ENCODE measurements around the gene LTA4H.
"Not testable (repeated sequence)": the region's sequence is repeated elsewhere in the genome, so short reads cannot be mapped to it uniquely, and the experiment has no call there.

The LTA4H gene

DNA sequence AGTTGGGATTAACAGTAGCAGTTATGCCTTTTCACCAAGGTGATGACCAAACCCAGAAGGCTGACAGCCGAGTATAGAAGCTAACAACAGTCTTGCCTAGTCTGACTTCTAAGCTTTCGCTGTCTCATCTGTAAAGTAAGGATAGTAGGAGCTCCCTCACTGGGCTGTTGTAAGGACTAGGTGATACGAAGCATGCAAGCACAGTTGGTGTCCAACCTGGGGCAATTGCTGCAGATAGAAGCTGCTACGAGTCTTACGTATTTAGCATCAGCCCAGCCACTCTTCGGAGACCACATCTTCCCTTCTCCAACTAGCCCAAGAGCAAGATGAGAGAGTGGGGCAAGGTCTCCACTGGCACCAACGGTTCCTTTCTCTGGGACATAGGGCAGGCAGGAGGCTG lies 45.3 kb downstream of the LTA4H start:
- no peak for DNase-seq (ENCODE audit: low read depth)

DNA sequence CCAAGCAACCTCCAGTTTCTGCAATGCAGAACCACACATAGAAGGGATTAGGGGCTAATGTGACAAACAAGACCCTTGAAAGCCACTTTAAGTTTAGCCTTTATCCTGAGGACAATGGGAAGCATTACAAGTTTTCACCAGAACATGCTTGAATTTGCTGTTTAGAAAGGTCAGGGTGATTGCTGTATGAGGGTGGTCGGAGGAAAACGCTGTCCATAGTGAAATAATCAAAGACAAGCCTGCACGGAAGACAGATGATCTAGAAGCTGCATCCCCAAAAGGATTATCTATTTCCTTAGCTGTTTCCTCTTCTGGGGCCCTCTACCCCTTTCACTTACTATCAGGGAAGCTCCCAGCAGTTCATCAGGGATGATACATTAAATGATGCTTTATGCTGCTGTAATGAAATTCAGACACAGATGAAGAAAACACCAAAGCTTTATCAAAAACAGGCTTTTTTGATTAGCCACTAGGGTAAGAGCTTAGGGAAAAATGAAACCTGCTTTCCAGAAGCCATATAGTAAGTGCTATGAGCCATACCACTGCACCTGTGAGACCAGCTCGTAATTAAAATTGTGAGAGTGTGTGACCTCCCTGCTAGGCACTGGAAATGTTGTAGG lies 45.8 kb downstream of the LTA4H start:
- no peak for DNase-seq (ENCODE audit: low read depth)

- no peak for DNase-seq (ENCODE audit: low read depth)
These were observed 46.7 kb downstream of the LTA4H start for GRCh38 chr12:95988506-95989275.

DNA sequence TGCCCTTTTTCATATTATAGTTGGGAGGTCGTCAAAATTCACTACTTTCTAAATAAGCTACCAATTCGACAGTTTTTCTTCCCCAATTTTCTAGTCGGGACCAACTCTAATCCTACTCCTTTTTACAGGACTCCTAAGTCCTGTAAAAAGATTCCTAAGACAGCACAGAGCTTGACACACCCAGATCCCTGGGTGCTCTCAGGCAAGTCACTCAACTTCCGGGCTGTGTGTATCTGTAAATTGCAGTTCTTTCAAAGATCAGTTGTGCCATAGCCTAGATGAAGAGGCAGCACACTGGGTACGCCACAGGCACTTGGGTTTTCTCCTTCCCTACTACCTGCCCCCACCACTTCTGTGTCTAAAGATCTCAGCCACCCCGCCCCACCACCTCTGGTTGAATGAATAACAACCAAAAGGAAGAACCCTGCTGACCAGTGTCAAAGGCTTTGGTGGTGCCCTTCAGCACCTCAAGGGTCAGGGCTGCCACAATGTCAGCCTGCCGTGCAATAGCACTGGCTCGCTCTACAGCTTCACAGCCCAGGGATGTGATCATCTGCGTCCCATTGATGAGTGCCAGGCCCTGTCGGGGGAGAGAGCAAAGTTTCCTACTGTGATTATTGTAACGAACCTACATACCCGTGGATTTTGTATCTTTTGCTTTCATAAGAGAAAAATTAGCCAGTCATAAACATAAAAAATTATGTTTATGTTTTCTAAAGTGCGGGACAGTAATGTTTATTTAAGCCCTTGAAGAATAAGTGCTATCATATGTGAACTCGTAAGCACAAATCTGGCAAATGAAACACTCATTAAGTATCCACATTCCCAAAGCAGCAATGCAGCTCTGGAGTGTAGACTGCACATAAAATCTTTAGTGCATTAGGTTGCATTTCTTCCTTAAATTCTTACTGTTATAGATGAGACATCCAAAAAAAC lies 48.5 kb downstream of the LTA4H start:
- DNase-seq (ENCODE audit: low read depth), result no peak

- no peak for DNase-seq (ENCODE audit: low read depth)
These were observed 50.7 kb downstream of the LTA4H start for GRCh38 chr12:95984682-95985081.

- no peak for DNase-seq (ENCODE audit: low read depth)
These were observed 52.8 kb downstream of the LTA4H start for GRCh38 chr12:95982602-95983001.

DNA sequence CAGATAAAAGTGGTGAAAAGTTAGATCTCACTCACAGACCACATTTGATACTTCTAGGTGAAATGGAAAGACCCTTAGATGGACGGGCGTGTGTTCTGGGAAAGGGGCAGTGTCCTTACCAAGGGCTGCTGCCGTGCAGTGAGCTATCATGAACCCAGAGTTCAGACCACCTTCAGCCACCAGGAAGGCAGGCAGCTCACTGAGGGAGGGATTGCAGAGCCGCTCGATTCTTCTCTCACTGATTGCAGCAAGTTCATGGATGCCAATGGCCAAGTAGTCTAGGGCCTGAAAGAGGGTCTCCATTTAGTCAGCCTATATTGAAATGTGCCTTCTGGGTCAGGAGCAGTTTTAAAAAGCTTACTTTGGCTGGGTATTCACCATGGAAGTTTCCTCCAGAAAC lies 55.0 kb downstream of the LTA4H start:
- no peak for DNase-seq (ENCODE audit: low read depth)

DNA sequence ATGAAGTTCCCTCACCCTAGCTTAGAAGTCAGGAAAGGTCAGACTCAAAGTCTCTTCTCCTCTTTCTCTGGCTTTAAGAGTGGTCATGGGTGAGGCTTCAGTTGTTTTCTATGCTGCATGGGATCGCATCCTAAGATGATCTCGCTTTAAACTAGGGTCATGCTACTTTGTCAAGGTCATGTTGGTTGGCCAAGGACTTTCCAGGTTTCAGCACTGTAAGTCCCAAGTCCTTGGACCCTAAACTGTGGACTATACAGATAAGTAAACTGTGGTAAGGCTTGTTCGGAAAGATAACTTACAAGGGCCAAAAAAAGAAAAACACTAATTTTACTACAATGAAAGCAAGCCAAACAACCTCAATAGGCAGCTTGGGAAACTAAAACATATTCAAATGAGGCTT lies 56.6 kb downstream of the LTA4H start:
- DNase-seq (ENCODE audit: low read depth), result no peak

DNA sequence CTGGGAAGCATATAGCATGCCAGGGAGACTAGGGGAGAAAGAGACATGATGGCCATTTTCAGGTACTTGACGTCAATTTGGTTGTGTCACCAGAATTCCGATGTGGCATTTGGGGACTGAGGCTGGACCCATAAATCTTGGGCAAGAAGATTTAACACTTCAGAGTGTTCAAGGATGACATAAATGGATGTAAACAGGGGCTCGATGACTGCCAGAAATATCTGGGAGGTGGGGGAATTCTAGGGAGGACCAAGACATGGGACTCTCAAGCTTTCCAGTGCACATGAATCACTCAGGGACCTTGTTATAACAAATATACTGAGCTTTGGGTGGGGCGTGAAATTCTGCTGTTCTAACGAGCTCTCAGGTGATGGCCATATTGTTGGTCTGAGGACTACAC lies 57.0 kb downstream of the LTA4H start:
- no peak for DNase-seq (ENCODE audit: low read depth)

DNA sequence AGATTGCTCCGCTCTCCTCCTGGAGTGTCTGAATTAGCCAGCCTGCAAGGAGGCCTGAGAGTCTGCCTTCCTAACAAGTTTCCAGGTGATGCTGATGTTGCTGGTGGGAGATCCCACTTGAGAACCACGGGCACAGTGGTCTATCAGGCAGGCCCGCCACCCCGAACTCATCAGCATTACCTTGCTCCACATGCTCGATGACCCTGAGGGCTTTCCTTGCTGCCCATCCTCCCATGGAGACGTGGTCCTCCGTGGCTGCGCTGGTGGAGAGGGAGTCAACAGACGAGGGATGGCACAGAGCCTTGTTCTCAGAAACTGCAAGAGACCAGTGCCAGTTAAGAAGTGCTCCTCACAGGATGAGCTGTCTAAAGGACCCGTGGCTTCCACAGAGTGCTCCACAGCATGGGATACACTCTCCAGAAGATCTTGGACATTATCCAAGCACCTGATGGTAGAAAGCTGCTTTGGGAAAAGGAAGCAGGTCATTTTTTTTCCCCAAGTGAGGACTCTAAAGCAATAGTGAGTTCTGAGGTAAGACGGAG lies 57.6 kb downstream of the LTA4H start:
- no peak for DNase-seq (ENCODE audit: low read depth)

DNA sequence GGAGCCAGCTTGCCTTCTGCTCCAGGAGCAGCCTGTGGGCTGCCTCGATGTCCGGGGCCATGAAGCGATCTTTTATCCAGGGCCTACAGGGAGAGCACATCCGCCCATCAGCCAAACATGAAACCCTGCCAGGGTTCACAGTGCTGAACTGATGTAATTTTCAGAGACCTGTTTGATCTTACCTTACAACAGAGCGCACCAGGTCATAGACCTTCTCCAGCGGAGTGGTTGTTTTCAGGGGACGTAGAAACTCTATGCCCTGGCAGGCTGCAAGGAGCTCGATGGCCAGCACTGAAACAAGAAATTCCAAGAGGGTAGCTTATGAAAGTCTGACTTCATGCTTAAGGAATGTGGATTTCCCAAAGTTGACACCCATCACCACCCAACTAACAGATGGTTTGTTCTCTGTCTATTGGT lies 59.0 kb downstream of the LTA4H start:
- DNase-seq (ENCODE audit: low read depth), result no peak

DNA sequence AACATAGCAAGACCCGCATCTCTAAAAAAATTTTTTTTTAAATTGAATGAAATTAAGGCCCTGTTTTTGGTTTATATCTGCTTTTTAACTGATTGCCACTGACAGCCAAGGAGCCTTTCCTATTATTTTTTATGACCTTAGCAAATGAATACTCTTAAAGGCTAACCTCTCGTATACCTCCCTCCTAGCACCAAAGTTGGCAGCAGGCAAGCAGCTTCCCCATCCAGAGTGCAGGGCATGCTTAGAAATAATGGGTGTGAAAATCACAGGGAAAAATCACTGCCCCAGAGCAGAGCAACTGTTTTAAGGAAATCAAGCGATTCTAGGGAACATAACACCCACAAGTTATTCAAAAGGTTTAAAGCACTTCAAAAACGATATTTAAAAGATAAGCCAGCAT lies 59.9 kb downstream of the LTA4H start:
- DNase-seq (ENCODE audit: low read depth), result no peak

DNA sequence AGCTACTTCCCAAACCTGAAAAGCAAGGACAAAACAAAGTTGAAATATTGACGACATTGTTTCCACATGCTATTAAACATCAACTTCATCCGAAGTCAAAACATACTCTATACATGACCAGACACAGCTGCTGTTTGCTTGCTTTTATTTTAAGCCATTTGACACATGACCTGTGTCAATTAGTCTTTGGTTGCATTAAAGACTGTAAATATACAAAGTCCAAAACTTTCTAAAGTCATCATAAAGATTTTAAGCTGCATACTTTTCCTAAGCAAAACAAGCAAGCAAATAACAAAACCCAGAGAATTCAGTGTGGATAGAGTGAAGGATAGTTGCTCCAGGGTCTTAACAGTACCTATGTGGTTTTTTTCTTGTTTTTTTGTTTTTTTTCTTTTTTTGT lies 61.0 kb downstream of the LTA4H start:
- DNase-seq (ENCODE audit: low read depth), result no peak

- no peak for DNase-seq (ENCODE audit: low read depth)
These were observed 62.4 kb downstream of the LTA4H start for GRCh38 chr12:95972832-95973456.

DNA sequence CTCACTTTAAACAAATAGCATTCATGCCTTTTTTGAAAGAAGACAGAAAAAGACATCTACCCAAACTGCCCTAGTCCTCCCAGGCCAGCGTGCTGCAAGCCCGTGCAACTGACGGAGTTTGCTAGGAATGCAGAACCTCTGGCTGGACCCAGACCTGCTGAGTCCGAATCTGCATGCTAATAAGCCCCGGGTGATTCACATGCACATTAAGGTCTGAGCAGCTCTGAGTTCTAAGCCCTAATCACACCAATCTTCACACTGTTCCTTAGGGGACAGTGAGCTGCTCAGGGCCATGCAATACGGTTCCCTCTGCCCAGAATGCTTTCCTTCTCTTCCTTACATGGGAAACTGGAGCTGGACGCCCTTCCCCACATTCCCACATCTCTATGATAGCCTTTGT lies 64.5 kb downstream of the LTA4H start:
- DNase-seq (ENCODE audit: low read depth), result no peak

DNA sequence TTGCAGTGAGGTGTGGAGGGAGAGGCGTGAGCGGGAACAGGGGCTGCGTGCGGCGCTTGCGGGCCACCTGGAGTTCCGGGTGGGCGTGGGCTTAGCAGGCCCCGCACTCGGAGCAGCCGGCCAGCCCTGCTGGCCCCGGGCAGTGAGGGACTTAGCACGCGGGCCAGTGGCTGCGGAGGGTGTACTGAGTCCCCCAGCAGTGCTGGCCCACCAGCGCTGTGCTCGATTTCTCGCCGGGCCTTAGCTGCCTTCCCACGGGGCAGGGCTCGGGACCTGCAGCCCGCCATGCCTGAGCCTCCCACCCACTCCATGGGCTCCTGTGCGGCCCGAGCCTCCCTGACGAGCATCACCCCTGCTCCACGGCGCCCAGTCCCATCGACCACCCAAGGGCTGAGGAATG lies 66.3 kb downstream of the LTA4H start:
- DNase-seq (ENCODE audit: low read depth), result not testable (repeated sequence)

DNA sequence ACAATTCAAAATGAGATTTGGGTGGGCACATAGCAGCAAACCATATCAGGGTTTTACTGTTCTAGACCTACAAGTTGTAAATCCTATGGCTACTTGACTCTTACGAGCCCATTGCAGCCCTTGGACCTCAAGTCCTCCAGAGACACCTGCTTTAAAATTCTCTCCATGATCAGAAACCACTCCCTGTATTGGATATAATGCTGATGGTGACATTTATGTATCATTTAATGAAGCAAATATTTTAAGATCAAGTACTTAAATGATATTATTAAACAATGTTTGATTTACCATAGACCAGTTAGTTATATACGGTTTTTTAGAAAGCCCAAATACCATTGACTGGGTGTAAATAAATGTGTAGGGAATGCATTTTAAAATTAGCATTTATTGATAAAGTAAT lies 68.1 kb downstream of the LTA4H start:
- no peak for DNase-seq (ENCODE audit: low read depth)

GRCh38 chr12:95966287-95966870 lies 69.0 kb downstream of the LTA4H start:
- no peak for DNase-seq (ENCODE audit: low read depth)

GRCh38 chr12:95963096-95963495 lies 72.3 kb downstream of the LTA4H start:
- no peak for DNase-seq (ENCODE audit: low read depth)

DNA sequence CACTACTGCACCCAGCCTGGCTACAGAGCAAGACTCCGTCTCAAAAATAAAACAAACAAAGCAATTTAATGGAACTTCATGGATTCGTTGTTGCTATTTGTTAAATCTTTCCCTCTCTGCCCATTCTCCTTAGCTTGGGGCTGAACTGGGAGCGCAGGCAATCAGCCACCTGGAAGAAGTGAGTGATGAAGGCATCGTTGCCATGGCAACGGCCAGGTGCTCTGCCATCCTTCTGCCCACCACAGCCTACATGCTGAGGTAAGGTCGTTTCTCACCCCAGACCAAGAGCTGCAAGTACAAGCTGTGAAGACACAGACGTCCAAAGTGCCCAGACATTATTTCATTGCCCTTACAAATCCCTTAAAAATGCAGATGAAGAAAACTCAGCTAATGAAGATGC lies 73.2 kb downstream of the LTA4H start:
- no peak for DNase-seq (ENCODE audit: low read depth)

DNA sequence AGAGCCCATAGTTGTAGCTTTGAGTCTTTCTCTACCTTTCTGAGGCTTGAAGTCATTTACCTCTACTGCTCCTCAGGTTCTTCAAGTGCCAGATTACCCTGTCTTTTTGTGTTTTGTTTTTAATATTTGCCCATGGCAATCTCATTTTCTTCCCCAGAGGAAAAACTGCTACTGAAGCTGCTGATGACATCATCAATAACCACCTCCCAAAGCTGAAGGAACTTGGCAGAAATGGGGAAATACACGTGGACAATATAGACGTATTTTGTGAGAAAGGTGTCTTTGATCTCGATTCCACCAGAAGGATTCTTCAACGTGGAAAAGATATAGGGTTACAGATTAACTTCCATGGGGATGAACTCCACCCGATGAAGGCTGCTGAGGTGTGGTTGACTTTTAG lies 75.1 kb downstream of the LTA4H start:
- DNase-seq (ENCODE audit: low read depth), result no peak

DNA sequence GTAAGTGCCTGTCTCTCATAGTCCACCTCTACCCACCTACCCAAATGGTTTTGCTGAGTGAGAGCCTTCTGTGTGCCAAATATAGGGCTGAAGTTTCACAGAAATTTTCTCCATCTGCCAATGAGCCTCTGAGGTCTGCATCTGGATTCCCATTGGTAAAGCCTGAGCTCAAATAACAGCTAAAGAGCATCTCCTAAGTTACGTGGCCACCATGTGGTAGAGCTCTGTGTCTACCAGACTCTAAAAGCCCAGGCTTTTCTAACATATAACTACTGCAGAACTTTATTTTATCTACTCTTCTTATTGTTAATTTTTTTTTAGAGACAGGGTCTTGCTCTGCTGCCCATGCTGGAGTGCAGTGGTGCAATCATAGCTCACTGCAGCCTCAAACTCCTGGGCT lies 76.3 kb downstream of the LTA4H start:
- DNase-seq (ENCODE audit: low read depth), result no peak
